ENCODE data around the gene DOCK4.

Gene DOCK4

DNA sequence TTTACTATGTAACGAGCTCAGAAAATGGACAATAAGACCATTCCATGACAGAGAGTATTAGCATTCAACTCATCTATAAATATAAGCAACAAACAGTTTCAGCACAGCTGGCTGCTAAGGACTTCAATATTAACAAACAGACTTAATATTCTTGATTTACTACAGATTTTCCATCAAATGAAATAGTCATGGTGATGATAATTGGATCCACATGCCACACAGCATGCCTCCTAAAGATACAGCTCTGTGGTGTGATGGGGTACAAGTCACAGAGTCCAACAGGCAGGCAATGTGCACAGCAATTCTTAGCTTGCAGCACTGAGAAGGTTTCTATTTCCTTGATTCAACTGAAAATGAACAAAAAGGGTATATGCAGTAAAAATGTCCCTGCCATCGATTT is 54.0 kb downstream of the DOCK4 start:
- Mint-ChIP-seq H3K9me3 (no peaks in the 10 kb centered on the region), H3K27me3 (no peaks in the 10 kb centered on the region), H3K27ac (no peak overlapping the region), H3K4me3 (no peak overlapping the region), H3K36me3 (ENCODE audit: low read depth) (no peaks in the 10 kb centered on the region), H3K4me1 (ENCODE audit: low read depth) (peaks cover 30% of the 10 kb centered on the region)
- intact Hi-C loops (cut with micrococcal nuclease), result no loop called here

DNA sequence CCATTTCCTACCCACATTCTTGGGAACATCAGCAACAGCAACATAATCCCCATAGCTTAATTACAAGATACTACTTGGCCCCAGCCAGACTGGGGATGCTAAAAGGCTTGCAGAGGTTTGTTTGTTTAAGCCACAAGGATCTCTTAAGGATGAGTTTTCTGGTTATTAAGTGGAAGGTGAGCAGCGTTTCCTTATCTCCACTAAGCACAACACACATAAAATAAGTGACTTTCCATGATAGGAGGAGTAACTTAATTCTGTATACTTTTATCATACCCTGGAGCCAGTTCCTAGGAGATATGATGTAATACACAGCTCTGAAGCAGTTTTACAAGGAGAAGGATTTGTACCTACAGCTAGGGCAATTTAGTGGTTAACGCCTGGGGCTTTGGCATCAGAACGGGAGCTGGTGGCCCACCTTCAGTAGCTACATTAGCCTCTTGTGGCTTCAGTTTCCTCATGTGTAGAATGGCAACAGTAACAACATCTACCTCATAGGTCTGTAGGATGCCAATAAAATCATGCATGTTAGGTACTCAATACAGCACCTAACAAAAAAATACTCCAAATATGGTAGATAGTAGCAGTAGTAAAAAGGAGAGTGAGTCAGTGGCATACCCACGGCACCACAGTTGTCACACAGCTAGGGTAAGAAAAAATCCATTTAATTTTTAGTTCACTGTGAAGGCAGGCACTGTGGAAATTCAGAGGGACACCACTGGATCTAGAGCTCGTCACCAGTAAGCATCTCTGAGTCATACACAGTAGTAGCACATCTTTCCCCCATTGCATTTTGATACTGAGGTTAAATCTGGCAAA is 55.2 kb downstream of the DOCK4 start:
- intact Hi-C loops (cut with micrococcal nuclease), result no loop called here
- Mint-ChIP-seq H3K9me3 (no peaks in the 10 kb centered on the region), H3K36me3 (ENCODE audit: low read depth) (no peaks in the 10 kb centered on the region), H3K27me3 (no peaks in the 10 kb centered on the region), H3K4me3 (no peak overlapping the region), H3K4me1 (ENCODE audit: low read depth) (peaks cover 30% of the 10 kb centered on the region), H3K27ac (no peak overlapping the region)

DNA sequence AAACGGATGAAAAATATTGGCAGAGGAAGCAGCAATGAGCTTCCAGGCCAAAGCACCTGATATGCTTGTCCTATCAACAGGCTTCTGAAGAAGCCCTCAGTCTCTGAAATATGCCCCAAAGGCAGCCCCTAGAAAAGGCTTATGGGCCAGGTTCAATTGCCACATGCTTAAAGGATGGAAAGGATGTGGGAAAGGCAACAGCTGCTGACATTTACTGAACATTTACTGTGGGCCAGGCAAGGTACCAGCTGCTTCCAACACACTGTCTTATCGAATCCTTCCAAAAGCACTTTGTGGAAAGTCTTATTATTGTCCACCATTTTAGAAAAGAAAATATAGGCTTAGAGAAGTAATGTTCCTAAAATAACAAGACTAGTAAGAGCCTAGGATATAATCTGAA is 56.5 kb downstream of the DOCK4 start:
- intact Hi-C loops (cut with micrococcal nuclease), result no loop called here
- H3K36me3 Mint-ChIP-seq (ENCODE audit: low read depth), result no peaks in the 10 kb centered on the region
- H3K4me1 Mint-ChIP-seq (ENCODE audit: low read depth), result peaks cover 28% of the 10 kb centered on the region
- no peak overlapping the region for H3K4me3 Mint-ChIP-seq
- H3K27ac Mint-ChIP-seq, result no peak overlapping the region
- H3K27me3 Mint-ChIP-seq, result no peaks in the 10 kb centered on the region
- H3K9me3 Mint-ChIP-seq, result no peaks in the 10 kb centered on the region

DNA sequence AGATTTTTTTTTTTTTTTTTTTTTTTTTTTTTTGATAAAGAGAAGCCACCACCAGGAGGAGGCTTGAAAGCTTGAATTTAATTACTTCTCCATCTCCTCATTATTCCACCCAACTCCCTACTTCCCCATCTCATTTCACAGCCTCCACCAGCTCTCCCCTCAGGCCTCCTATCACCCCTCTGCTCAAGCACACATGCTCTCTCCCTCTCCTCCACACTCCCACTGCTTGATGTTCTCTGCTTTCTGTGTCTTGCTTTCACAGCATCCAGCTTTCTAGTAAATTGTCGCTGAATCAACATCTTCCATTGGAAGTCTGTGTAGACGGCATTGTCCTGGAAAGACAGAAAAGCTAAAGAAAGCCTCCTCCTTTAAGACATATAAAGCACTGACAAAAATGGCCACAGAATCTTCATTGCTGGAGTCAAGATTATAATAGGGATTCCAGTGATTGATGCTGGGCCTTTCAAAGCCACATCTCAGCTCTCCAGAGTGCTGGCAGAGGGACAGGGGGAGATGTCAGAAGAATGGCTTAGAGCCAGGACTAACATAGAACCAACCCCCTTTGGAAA is 58.3 kb downstream of the DOCK4 start:
- intact Hi-C loops (cut with micrococcal nuclease), result no loop called here
- Mint-ChIP-seq H3K36me3 (ENCODE audit: low read depth) (no peaks in the 10 kb centered on the region), H3K4me1 (ENCODE audit: low read depth) (peaks cover 29% of the 10 kb centered on the region), H3K4me3 (no peak overlapping the region), H3K27me3 (no peaks in the 10 kb centered on the region), H3K27ac (no peak overlapping the region), H3K9me3 (no peaks in the 10 kb centered on the region)

DNA sequence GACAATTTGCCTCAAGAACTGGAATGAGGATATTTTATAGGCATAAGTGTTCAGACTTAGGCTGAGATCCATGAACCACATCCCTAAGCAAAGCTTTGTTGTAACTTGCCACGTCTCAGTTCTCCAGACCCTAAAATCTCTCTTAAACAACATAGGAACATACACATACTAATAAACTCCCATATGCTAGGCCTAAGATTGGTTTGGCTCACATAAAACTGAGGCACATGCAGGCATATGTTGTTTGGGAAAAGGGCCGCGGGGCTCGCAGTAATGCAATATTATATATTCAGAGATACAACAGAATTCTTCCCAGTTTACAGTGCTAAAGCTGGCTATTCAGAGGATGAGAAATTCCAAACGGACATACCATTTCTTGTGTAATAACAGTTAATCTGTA is 61.0 kb downstream of the DOCK4 start:
- Mint-ChIP-seq H3K36me3 (ENCODE audit: low read depth) (no peaks in the 10 kb centered on the region), H3K4me3 (no peak overlapping the region), H3K4me1 (ENCODE audit: low read depth) (peaks cover 21% of the 10 kb centered on the region), H3K9me3 (no peaks in the 10 kb centered on the region), H3K27ac (no peak overlapping the region), H3K27me3 (no peaks in the 10 kb centered on the region)
- intact Hi-C loops (cut with micrococcal nuclease), result no loop called here

DNA sequence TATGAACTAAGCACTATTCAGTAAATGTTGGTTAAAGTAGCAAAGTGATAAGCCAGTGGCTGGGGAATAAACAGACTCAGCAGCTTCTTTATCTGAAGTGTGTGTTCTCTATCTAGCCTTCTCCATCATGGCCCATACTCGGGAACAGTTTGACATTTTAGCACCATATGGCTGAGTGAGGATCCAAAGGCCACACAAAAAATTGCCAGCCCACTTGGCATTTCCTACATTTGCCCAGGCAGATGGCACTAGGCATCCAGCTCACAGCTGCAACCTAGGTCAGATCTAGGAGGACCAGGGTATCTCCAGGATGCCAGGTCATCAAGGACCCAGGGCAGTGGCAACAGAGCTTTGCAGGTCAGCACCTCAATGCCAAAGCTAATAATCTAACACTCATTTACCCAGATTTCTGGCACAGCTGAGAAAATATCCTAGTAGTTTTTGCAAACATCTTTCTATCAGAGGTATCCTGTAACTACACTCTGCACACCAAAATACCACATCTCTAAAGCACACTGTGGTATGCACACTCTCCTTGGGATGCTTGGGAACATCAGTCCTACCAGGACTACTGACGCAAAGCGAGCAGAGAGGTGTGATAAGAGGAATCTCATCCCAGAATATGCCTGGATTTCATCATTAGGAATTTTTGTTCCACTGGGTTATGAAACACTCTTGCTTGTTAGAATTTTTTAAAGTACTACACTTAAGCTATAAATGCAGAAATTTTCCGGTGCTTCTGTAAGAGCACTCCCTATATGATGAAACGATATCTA is 61.7 kb downstream of the DOCK4 start:
- H3K4me1 Mint-ChIP-seq (ENCODE audit: low read depth), result peaks cover 28% of the 10 kb centered on the region
- H3K27ac Mint-ChIP-seq, result no peak overlapping the region
- H3K9me3 Mint-ChIP-seq, result no peaks in the 10 kb centered on the region
- H3K27me3 Mint-ChIP-seq, result no peaks in the 10 kb centered on the region
- H3K4me3 Mint-ChIP-seq, result no peak overlapping the region
- peaks cover 6% of the 10 kb centered on the region for H3K36me3 Mint-ChIP-seq (ENCODE audit: low read depth)
- intact Hi-C loops (cut with micrococcal nuclease), result no loop called here

DNA sequence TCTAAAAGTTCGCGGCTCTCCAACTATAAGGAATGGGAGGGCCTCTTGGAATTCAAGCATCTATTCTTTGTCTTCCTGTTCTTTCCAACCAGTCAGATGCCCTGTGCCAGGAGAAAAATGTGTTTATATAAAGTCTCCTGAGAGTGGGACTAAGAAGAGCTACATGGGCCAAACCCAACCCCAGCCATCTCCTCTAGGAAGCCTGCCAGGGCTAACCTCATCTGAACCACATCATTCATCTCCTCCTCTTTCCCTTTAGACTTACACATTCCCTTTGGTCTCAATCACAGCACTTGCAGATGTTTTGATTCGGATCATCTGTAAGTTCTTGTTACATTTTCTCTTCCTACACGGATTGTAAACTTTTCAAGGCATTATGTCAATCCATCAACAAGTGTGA is 62.6 kb downstream of the DOCK4 start:
- peaks cover 30% of the 10 kb centered on the region for H3K4me1 Mint-ChIP-seq (ENCODE audit: low read depth)

DNA sequence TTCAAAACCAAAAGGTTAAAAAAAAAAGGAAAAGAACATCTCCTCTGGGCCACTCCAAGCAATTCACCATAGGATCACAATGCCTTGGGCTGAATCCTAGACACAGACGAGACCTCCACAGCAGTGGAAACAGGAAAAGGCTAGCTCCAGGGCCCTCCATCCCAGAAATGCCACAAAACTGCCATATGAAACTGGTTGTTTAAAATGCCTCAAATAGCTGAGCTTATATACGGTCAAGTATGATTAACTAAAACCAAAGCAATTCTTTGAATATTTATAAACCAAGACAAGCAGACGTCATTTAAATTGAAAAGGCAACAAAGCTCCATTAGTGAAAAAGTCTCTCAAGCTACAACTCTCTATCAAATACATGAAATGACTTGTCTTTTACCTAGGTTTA is 63.1 kb downstream of the DOCK4 start:
- no peak overlapping the region for H3K4me3 Mint-ChIP-seq
- peaks cover 30% of the 10 kb centered on the region for H3K4me1 Mint-ChIP-seq (ENCODE audit: low read depth)
- intact Hi-C loops (cut with micrococcal nuclease), result no loop called here
- peaks cover 6% of the 10 kb centered on the region for H3K36me3 Mint-ChIP-seq (ENCODE audit: low read depth)
- H3K27ac Mint-ChIP-seq, result no peak overlapping the region
- H3K9me3 Mint-ChIP-seq, result no peaks in the 10 kb centered on the region
- H3K27me3 Mint-ChIP-seq, result no peaks in the 10 kb centered on the region

More for the DNA sequence above, 62.6 kb downstream of the DOCK4 start:
- peaks cover 6% of the 10 kb centered on the region for H3K36me3 Mint-ChIP-seq (ENCODE audit: low read depth)
- H3K27me3 Mint-ChIP-seq, result no peaks in the 10 kb centered on the region
- intact Hi-C loops (cut with micrococcal nuclease), result no loop called here
- no peak overlapping the region for H3K27ac Mint-ChIP-seq
- H3K9me3 Mint-ChIP-seq, result no peaks in the 10 kb centered on the region
- no peak overlapping the region for H3K4me3 Mint-ChIP-seq

DNA sequence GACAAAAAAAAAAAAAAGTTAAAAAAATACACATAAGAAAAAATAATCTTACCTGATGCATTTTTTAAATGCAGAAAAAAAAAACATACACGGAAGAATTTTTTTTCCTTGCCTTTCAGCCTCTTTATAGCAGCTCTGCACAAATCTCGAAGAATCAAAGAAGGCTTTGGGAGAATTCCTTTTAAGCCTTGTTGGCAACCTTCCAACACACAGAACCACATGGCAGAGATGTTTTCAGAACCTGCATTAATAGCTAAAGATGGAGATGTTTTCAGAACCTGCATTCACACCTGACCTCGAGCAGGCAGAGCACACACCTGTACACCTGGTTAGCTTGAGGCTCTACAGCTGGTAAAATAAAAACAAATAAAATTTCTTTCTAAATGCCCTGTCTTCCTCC is 65.6 kb downstream of the DOCK4 start:
- no peak overlapping the region for H3K4me3 Mint-ChIP-seq
- peaks cover 21% of the 10 kb centered on the region for H3K4me1 Mint-ChIP-seq (ENCODE audit: low read depth)
- H3K36me3 Mint-ChIP-seq (ENCODE audit: low read depth), result peaks cover 6% of the 10 kb centered on the region
- H3K27ac Mint-ChIP-seq, result no peak overlapping the region
- H3K9me3 Mint-ChIP-seq, result no peaks in the 10 kb centered on the region
- no peaks in the 10 kb centered on the region for H3K27me3 Mint-ChIP-seq
- intact Hi-C loops (cut with micrococcal nuclease), result no loop called here

DNA sequence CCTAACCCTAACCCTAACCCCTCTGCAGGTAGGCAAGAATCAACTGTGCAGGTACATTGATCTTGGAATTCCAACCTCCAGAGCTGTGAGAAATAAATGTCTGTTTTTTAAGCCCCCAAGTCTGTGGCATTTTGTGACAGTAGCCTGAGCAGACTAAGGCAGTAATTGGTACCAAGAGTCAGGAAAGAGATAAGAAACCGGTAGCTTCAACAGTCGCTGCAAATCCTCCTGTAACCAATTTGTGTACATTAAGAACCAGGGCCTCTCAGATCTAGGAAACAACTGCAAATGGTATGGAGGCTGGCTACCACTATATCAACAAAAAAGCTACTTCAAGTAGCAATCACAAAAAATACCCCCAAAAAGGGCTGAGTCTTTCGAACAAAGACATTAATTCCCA is 67.3 kb downstream of the DOCK4 start:
- no peaks in the 10 kb centered on the region for H3K27me3 Mint-ChIP-seq
- H3K4me1 Mint-ChIP-seq (ENCODE audit: low read depth), result peaks cover 27% of the 10 kb centered on the region
- H3K27ac Mint-ChIP-seq, result no peak overlapping the region
- intact Hi-C loops (cut with micrococcal nuclease), result no loop called here
- no peaks in the 10 kb centered on the region for H3K9me3 Mint-ChIP-seq
- H3K4me3 Mint-ChIP-seq, result no peak overlapping the region
- H3K36me3 Mint-ChIP-seq (ENCODE audit: low read depth), result peaks cover 6% of the 10 kb centered on the region

DNA sequence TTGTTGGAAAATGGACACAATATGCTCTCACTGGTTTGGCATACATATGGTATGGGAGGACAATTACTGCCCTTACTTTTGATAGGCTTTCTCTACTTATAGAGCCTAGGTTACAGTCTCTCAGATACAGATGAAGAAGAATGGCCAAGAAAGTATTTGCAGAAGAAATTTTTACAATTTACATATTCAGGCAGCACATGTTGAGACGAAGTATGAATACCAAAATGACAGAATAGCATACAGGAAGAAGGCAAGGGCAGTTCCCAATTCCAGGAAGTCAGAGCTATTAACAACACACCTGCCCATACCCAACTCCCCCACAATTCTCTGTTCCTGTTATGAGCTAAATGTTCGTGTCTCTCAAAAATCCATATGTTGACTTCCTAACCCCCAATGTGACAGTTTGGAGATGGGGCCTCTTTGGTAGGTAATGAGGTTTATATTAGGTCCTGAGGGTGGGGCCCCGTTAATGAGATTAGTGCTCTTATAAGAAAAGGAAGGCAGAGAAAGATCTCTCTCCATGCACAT is 67.8 kb downstream of the DOCK4 start:
- no peak overlapping the region for H3K4me3 Mint-ChIP-seq
- no peak overlapping the region for H3K27ac Mint-ChIP-seq
- H3K9me3 Mint-ChIP-seq, result no peaks in the 10 kb centered on the region
- H3K27me3 Mint-ChIP-seq, result no peaks in the 10 kb centered on the region
- H3K4me1 Mint-ChIP-seq (ENCODE audit: low read depth), result peaks cover 23% of the 10 kb centered on the region
- intact Hi-C loops (cut with micrococcal nuclease), result no loop called here
- peaks cover 6% of the 10 kb centered on the region for H3K36me3 Mint-ChIP-seq (ENCODE audit: low read depth)

DNA sequence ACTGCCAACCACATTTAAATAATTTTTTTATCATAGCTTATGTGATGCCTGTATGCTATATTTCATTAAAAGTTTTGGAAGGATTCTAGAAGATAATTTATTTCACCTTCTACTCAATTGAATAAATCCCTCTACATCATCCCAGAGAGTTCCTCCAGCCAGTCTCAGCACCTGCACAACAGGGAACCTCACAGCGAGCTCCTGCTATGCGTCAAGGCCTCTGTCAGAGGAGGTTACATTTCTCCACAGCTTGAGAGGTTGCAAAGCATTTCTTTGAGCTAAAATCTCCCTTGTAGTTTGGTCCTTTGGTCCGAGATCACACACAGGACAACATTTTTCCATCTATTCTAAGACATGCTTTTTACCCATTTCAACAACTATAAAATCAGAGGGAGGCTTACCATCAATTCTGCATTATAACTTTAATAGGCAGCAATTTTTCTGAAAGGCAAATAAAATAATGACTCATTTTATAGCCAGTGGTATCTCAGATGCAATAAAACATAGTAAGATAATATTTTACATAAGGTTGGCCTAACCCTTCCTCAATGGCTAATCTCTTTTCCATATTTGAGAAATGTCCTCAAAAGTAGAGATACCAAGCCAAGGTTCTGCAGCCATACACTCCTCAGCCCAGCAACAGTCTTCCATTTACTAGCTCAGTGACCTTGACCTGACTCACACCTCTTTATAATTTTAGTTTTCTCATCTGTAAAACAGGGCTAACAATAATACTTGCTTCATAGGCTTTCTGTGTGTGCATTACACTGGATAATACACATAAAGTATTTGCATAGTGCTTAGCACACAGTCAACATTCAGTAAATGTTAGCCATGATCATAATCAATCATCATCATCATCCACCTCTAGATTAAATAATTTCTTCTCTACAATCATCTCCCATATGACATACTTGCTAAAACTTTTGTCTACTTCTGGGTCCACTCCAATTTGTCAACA is 68.8 kb downstream of the DOCK4 start:
- Mint-ChIP-seq H3K9me3 (no peaks in the 10 kb centered on the region), H3K27ac (no peak overlapping the region), H3K4me3 (no peak overlapping the region), H3K4me1 (ENCODE audit: low read depth) (peaks cover 23% of the 10 kb centered on the region), H3K27me3 (no peaks in the 10 kb centered on the region), H3K36me3 (ENCODE audit: low read depth) (peaks cover 6% of the 10 kb centered on the region)
- intact Hi-C loops (cut with micrococcal nuclease), result no loop called here

DNA sequence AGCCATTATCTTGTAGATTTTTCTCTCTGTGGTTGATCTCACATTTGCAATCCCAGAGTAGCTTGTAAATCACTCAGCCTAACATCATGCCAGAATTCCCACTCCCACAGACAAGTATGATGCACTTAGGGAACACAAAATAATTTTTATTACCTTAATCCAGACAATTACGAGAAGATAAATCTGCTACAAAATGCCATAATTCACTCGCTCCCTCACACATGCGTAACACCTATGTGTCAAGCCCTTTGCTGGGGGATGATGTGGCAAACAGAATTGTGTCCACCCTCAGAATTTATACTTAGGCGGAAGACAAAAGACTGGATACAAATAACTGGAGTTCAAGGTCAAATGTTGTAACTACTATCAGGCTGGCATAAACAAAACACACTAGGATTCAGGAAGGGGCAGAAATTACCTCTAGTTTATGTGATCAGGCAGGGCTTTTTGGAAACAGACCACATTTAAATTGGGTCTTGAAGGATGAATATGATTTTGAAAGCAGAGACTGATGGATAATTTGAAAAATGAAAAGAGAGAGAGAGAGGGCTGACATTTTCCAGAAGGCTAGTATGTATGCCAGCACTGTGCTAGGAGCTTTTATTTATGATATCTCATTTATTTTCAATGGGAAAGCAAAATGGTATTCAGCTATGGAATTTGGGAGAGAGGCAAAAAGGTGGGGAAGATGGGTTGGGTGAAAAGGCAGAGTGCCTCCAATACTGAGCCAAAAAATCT is 69.8 kb downstream of the DOCK4 start:
- no peak overlapping the region for H3K4me3 Mint-ChIP-seq
- H3K36me3 Mint-ChIP-seq (ENCODE audit: low read depth), result peaks cover 6% of the 10 kb centered on the region
- intact Hi-C loops (cut with micrococcal nuclease), result no loop called here
- H3K27ac Mint-ChIP-seq, result no peak overlapping the region
- H3K9me3 Mint-ChIP-seq, result no peaks in the 10 kb centered on the region
- no peaks in the 10 kb centered on the region for H3K27me3 Mint-ChIP-seq
- H3K4me1 Mint-ChIP-seq (ENCODE audit: low read depth), result peaks cover 28% of the 10 kb centered on the region
